Stromal cell of bone marrow (primary cell): Measurements from ENCODE around the gene SUOX.
"Not testable (repeated sequence)": the region's sequence is repeated elsewhere in the genome, so short reads cannot be mapped to it uniquely, and the experiment has no call there.

Experiments
- DNase-seq: peaks from one replicate; pipeline ENCODE4 v3.0.0-alpha.2; 2012; ENCODE audit warnings: low read depth

SUOX gene

DNA sequence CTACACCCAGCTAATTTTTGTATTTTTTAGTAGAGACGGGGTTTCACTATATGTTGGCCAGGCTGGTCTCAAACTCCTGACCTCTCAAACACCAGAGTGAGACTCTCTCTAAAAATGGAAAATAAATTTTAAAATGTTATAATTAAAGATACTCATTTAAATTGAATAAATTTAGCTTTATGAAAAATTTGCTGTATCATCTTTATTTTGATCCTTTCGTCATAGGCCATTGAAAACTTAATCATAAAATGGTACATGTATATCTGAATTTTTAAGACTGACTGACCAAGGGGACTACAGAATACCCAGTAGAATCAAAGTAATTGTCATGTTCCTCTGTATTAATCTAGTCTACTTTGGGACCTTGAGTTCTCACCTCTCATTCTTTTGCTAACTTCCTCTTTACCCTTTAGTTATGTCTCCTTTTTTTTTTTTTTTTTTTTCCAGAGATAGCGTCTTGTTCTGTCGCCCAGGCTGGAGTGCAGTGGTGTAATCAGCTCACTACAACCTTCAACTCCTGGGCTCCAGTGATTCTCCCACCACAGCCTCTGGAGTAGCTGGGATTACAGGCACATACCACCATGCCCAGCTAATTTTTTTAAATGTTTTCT lies 13.7 kb upstream of the SUOX start:
- DNase-seq, result no peak

DNA sequence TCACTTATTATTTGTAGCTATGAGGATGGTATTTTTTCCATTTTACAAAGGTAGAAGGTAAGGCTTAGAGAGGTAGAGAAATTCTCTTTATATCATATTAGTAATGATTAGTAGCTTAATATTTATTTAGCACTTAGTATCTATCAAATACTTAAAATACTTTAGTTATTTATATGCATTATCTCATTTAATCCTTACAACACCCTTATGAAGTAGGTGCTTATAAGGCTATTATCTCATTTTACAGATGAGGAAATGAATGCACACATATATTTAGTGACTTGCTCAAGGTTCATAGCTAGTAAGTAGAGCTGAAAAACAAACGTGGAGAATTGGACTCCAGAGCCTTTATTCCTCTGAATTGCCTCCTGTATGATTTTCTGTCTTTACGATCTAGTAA lies 12.2 kb upstream of the SUOX start:
- no peak for DNase-seq

DNA sequence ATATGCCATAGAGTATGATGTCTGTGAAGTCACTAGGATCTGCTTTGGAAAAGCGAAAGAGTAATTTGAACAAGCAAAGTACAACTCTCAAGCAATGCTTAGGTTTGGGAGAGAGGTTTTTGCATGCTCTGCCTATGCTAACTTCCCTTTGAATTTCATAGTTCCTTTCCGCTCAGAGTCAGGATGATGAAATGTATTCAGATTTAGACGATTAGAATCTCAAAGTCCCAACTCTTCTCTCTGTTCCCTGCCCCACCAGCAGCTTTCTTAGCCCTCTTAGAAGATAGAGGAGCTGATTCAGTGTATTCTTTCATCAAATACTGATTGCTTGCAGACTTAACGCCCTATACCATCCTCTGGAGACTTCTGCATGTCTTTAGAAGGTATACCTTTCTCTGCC lies 11.7 kb upstream of the SUOX start:
- no peak for DNase-seq

DNA sequence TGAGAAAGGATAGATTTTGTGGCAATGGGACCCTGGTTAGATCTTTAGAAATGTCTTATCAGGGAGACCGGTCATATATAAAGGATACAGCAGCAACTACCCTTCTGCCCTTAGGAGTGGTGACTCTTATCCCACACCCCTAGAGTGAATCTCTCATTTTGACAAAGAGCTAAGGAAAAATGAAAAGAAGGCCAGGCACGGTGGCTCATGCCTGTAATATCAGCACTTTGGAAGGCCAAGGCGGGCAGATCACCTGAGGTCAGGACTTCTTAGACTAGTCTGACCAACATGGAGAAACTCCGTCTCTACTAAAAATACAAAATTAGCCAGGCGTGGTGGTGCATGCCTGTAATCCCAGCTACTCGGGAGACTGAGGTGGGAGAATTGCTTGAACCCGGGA lies 11.1 kb upstream of the SUOX start:
- not testable (repeated sequence) for DNase-seq

DNA sequence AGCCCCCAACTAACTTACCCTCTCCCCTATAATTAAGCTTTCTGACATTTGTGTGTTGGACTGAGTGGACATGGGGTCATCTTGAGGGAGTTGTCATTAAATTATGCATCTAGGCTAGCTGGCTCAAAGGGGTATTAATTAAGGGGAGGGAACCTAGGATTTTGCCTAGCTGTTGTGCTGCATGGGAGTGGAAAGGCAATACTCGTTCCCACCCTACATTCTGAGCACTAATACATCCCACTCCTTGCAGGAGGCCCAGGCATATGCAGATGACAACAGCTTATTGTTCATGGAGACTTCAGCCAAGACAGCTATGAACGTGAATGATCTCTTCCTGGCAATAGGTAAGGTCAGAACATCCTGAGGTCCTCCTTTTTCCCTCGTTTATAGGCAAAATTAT lies 6.0 kb upstream of the SUOX start:
- DNase-seq, result no peak

DNA sequence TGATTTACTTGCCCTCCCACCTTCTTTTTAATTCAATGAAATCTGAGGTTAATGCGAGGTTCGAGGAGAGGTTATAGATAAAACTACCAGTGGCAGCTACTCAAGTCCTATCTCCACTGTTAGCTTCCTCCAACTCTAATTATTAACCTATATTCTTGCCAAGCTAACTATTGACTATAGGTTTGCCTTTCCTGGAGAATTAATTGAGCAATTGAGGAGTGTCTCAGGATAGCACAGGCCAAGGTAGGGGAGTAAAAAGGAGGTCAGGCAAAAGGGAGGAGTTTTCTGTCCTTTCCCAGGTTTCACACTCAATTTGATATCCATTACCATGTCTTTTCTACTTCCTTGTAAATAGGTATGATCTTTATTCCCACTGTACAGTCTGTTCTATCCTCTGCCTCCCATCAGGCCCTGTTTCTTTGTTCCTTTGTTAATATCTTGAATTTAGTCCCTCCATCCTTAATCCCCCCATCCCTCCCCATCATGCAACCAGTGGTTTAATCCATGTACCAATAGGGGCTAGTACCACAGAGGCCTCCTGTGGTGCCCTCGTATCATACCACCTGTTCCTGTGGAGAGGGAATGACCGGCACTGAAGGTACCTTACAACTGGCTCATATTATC lies 3.7 kb upstream of the SUOX start:
- no peak for DNase-seq

DNA sequence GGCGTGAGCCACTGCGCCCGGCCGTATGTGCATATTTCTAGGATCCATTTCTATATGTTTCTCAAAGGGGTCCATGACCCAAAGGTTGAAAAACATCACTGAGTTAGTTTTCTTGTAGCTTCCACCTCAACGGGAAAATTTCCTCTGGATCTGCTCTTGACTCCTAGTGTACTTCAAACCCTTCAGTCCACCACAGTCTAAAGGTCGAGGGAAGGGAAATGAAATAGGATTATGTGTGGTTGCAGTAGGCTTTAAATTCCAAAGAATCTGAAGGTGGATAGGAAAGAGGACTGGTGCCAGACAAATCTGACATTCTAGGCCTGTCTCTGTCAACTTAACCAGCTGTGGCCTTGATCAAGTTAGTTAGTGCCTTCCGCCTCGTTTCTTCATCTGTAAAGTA lies 1.7 kb upstream of the SUOX start:
- no peak for DNase-seq

DNA sequence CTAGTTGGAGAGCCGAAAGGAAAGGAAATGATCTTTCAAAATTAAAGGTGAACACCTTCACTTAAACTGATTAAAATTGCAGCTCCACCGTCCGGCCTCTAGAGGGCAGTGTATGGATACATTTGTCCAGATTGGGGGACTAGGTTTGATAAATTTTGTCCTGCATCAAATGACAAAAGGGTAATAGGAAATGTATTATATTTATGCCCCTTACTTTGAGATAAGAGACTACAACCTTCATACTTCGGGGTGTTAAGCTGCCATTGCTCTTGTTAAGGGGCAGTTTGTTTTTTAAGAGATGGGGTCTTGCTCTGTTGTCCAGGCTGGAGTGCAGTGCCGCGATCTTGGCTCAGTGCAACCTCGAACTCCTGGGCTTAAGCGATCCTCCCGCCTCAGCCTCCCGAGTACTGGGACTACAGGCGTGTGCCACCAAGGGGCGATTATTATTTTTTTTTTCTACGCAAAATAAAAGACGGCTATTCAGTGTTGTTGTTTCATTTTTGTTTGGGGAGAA lies 818 bp upstream of the SUOX start:
- DNase-seq, result no peak

DNA sequence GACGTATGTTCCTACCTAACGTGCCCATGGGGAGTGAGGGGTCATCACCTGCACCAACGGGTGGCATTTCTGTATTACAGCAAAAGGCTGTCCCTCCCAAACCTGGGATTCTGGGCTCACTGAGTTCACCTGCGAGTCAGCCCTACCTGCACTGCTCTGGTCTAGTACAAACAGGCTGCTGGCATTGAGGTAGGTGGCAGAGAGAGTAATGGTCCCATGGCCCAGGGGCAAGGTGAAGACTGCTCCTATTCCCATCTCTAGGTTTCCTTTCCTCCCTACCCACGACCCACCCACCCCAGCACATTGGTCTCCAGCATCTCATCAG lies 421 bp downstream of the SUOX start:
- no peak for DNase-seq

DNA sequence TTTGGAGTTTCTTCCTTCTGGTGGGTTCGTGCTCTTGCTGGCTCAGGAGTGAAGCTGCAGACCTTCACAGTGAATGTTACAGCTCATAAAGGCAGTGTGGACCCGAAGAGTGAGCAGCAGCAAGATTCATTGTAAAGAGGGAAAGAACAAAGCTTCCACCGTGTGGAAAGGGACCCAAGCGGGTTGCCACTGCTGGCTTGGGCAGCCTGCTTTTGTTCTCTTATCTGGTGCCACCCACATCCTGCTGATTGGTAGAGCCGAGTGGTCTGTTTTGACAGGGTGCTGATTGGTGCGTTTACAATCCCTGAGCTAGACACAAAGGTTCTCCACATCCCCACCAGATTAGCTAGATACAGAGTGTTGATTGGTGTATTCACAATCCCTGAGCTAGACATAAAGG lies 2.4 kb downstream of the SUOX start:
- not testable (repeated sequence) for DNase-seq

DNA sequence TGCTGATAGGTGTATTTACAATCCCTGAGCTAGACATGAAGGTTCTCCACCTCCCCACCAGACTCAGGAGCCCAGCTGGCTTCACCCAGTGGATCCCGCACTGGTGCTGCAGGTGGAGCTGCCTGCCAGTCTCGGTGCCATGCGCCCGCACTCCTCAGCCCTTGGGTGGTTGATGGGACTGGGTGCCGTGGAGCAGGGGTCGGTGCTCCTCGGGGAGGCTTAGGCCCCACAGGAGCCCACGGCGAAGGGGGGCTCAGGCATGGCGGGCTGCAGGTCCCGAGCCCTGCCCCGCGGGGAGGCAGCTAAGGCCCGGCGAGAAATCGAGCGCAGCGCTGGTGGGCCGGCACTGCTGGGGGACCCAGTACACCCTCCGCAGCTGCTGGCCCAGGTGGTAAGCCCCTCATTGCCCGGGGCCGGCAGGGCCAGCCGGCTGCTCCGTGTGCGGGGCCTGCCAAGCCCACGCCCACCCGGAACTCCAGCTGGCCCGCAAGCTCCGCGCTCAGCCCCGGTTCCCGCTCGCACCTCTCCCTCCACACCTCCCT lies 3.0 kb downstream of the SUOX start:
- not testable (repeated sequence) for DNase-seq

DNA sequence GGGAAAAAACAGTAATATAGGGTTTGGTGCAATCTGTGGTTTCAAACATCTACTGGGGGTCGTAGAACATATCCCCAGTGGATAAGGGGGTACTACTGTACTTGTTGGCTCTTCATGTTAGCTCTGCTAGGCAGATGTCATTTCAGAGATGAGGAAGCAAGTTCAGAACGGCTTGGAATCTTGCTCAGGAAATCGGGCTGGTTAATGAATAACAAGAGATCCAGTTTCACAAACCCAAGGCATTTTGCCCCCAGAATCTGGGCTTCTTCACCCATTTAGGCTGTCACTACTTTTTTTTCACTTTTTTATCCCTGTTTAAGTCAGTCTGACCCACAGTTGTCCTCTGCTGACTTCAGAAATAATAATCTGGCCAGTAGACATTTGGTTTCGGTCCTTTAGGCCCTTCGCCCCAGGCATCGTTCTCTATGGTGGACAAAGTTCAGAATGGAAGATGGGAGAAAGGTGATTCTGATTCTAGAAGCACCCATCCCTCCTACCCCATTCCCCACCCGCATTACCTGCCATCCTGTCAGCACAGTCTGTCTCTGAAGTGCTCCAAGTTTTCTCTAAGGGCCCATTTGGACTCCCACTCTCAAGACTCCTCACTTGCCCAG lies 4.5 kb downstream of the SUOX start:
- no peak for DNase-seq

DNA sequence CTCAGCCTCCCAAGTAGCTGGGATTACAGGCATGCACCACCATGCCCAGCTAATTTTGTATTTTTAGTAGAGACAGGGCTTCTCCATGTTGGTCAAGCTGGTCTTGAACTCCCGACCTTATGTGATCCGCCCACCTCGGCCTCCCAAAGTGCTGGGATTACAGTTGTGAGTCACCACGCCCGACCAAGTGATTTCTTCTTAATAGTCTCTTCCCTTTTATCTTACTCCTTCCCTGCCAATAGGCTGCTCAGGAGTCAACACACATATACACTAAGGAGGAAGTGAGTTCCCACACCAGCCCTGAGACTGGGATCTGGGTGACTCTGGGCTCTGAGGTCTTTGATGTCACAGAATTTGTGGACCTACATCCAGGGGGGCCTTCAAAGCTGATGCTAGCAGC lies 6.3 kb downstream of the SUOX start:
- not testable (repeated sequence) for DNase-seq

DNA sequence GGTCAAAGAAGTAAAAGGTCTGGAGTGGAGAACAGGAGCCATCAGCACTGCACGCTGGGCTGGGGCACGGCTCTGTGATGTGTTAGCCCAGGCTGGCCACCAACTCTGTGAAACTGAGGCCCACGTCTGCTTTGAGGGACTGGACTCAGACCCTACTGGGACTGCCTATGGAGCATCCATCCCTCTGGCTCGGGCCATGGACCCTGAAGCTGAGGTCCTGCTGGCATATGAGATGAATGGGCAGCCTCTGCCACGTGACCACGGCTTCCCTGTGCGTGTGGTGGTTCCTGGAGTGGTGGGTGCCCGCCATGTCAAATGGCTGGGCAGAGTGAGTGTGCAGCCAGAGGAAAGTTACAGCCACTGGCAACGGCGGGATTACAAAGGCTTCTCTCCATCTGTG lies 7.1 kb downstream of the SUOX start:
- DNase-seq, result no peak

DNA sequence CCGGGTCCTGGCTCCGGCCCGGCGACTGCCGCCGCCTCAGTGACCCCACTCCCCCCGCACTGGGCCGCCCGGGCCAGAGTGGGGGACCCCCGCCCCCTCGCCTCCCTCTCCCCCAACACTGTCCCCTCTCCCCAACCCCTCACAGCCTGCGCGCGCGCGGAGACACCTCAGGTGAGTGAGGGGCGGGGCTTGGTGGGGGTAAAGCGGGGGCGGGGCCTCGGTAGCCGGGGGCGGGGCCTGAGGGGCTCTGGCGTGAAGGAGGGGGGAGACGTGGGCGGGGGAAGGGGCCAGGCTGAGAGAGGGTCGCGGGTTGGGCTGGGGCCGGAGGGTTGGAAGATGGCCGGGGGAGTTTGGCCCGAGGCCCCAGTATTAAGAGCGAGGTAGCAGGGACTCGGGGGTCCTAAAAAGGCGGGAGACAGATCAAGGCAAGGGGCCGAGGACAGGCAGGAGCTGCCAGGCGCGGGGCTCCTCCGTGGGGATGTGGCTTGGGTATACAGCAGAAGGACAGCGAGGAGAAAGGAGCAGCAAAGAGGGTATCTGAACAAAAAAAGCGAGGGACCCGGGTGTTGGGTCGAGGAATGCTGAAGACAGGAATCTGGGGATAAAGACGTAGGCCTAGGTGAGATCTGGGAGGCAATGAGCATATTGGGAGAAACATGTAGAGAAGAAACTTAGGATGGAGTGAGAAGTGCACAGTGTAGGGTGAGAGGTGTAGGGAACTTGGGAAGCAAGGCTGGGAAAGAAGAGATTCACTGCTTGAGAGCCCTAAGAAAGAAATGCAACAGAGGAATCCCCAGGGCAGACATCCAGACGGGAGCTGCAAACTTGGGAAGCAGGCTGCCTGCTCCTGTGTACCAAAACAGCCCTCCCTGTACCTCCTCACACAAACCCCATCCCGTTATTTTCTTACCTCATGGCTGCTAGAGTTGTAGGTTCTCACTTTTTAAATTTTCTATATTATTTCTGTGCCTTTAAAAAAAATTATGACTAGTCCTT lies 10.8 kb downstream of the SUOX start:
- DNase-seq, result no peak

DNA sequence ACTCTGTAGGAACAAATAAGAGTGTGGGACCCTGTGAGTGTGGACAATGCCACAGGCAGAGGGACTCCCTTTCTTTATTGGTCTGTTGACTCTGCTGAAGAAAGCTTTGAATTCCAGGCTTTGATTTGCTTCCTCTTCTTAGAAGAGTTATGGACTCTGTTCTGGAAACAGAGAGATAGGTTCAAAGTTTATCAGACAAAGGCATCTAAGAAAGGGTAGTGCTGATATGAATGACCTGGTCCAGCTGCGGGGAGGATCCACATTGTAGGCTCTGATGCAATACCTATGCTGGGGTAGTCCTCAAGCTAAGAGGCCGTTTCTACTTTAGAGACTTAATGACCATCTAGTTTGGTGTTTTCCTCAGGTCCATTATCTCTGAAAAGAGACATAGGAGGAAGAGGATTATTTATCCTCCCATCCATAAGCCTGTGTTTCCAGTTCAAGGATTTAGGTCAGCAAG lies 13.1 kb downstream of the SUOX start:
- DNase-seq, result no peak

DNA sequence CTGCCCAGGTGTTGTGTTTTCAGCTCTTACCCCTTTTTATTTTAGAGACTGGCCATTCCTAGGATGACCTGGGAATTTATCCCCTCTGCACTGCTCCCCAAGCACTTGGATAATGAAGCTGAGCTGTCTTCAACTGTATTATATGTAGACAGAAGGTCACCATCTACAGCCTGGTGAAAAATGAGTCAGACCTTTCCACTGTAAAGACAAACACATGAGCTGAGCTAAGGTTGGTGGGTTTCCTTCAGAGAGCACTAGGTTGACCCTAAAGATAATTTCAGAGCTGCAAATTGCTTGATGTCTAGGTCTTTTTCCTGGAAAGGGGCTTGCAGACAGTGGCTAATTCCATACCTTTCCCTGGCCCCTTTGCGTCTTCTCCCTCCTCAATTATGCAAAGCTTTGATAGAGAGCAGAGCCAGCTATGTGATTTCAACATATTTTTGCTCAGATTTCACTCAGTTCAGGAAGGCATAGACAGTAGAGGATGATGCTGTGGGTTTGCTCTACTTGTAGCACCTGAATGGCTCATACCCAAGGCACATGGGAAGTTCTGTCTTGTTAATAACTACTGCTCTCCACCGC lies 14.5 kb downstream of the SUOX start:
- DNase-seq, result no peak

DNA sequence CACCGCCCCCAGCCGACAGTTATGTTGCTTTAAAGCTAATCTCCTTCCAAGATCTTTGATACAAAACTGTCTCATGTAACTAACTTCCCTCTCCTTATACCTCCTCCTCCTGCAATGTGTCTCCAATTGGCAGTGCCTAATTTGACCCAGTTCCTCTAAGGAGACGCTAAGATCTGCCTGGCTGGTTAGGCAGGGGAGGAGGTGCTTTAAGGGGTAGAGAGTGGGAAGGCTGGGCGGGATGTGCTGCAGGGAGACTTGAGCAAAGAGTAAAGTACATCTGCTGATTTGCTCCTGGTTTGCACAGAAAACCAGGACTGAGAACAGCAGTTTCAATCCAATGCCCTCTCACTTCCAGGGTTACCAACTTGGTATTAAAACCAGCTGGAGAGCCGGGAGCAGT lies 16.4 kb downstream of the SUOX start:
- DNase-seq, result no peak

DNA sequence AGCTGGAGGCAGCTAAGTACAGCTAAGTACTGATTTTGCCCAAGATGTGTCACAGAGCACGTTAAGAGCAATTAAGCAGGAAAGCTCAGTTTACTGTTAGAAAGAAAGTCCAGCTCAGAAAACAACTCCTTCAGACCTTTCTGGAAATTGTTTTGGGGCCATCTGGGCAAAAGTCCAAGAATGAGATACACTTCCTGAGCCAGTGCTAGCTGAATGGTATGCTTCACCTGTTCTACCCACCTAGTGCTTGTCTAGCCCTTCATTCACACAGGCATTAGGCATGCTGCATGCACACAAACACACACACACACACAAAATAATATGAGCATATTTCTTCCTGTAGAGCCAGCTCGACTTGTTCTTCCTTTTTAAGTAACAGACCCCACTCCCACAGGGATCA lies 17.1 kb downstream of the SUOX start:
- no peak for DNase-seq

DNA sequence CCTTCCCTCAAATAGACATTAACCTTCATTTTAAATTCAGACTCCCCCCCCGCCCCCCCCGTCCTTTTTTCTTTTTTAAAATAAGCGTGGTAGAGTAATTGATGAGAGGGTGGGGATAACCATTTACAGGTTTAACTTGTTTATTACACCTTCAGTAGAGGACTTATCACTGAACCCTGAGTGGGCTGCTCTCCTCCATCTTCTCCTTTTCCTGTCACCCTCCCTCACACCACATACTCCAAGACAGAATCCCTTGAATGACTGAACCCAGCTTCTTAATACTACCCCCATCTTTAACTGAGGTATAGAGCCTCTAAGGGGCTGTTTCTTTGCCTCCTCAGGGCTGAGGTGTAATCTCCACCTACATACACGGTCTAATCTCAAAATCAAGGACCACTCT lies 20.1 kb downstream of the SUOX start:
- DNase-seq, result no peak

DNA sequence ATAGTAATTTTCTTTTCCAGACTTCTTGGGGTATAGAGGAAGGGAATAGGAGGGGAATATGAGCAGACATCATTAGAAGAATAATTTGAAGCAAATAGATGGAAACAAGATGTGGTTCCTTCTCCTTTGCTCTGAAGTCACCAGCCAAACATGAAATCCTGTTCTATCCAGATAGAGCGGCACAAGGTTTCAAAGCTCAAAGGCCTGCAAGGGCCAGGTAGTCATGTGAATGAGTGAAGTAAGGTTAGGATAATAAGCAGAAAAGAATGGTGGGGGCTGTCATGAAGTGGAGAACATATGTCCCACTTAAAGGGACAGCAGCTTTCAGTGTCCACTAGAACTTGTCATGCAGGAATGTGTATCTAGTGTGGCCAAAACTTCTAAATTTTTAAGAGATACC lies 21.3 kb downstream of the SUOX start:
- DNase-seq, result no peak
